Neural cell (in vitro differentiated cells): ENCODE results near the gene POU2F3. TPM values are rescaled to one million over a fixed set of nuclear protein-coding genes. Genes with fewer than 3 reads are reported as not detected.

ENCODE experiments used
- H2AFZ ChIP-seq: fragments of 200-600, 300-800 bp; sonication (generic), shearing (Covaris generic); 2 replicates; pipeline ENCODE4 v1.6.0; 2014; ENCODE audit warnings: low read depth, mild to moderate bottlenecking, antibody characterized with exemption, low read length, moderate library complexity
- H3F3A ChIP-seq: fragments of 200-600 bp; shearing (Covaris generic); 2 replicates; pipeline ENCODE4 v1.6.1; 2016; ENCODE audit warnings: mild to moderate bottlenecking, moderate library complexity, mixed read lengths, antibody characterized with exemption, low read length; ENCODE audit not compliant: insufficient read depth, poor library complexity, severe bottlenecking
- H3K27ac ChIP-seq: fragments of 200-600, 300-800 bp; sonication (generic), shearing (Covaris generic); 2 replicates; pipeline ENCODE4 v1.5.1; 2014; ENCODE audit warnings: mild to moderate bottlenecking, low read length, moderate library complexity
- H3K27me3 ChIP-seq: fragments of 300-800, 200-600 bp; sonication (generic), shearing (Covaris generic); 2 replicates; pipeline ENCODE4 v1.6.0; 2014; ENCODE audit warnings: mild to moderate bottlenecking, low read depth, low read length, moderate library complexity; ENCODE audit not compliant: insufficient read depth
- H3K36me3 ChIP-seq: fragments of 300-800, 200-600 bp; sonication (generic), shearing (Covaris generic); 2 replicates; pipeline ENCODE4 v1.5.1; 2014; ENCODE audit warnings: mild to moderate bottlenecking, antibody characterized with exemption, low read length, moderate library complexity; ENCODE audit not compliant: insufficient read depth
- H3K4me2 ChIP-seq: fragments of 300-800, 200-600 bp; sonication (generic), shearing (Covaris generic); 2 replicates; pipeline ENCODE4 v1.6.0; 2014; ENCODE audit warnings: mild to moderate bottlenecking, low read length
- H3K4me3 ChIP-seq: fragments of 300-800, 200-600 bp; sonication (generic), shearing (Covaris generic); 2 replicates; pipeline ENCODE4 v1.5.1; 2014; ENCODE audit warnings: mild to moderate bottlenecking, low read length, moderate library complexity
- H3K79me2 ChIP-seq: fragments of 200-600 bp; shearing (Covaris generic); replicated peaks from 2 replicates; pipeline ENCODE4 v1.6.0; 2014; ENCODE audit warnings: mild to moderate bottlenecking, low read length, moderate library complexity; ENCODE audit not compliant: insufficient read depth
- H3K9ac ChIP-seq: fragments of 300-800, 200-600 bp; sonication (generic), shearing (Covaris generic); 2 replicates; pipeline ENCODE4 v1.6.1; 2016; ENCODE audit warnings: mild to moderate bottlenecking, low read length, mixed read lengths
- H3K9me2 ChIP-seq: fragments of 200-600 bp; shearing (Covaris generic); 2 replicates; pipeline ENCODE4 v1.6.1; 2016; ENCODE audit warnings: mild to moderate bottlenecking, low read length, mixed read lengths; ENCODE audit not compliant: insufficient read depth
- H3K9me3 ChIP-seq: fragments of 200-600, 300-800 bp; sonication (generic), shearing (Covaris generic); 2 replicates; pipeline ENCODE4 v1.6.1; 2016; ENCODE audit warnings: mild to moderate bottlenecking, mixed run types, low read length, moderate library complexity, mixed read lengths
- H4K20me1 ChIP-seq: fragments of 200-600 bp; shearing (Covaris generic); 2 replicates; pipeline ENCODE4 v1.6.1; 2016; ENCODE audit warnings: mild to moderate bottlenecking, mixed run types; ENCODE audit not compliant: insufficient read depth
- EP300 ChIP-seq: fragments of 450-650 bp; conservative IDR thresholded peaks from 2 replicates; pipeline ENCODE4 v1.6.1; 2014; ENCODE audit warnings: antibody characterized with exemption, mild to moderate bottlenecking, moderate library complexity; ENCODE audit not compliant: poor library complexity, severe bottlenecking
- EZH2 ChIP-seq: fragments of 200-600, 300-800 bp; shearing (Covaris generic), sonication (generic); IDR thresholded peaks from 2 replicates; pipeline ENCODE4 v1.6.1; 2014; ENCODE audit warnings: antibody characterized with exemption, low read length, borderline replicate concordance, mild to moderate bottlenecking; ENCODE audit not compliant: insufficient read depth, poor library complexity, severe bottlenecking
- MXI1 ChIP-seq: fragments of 450-650 bp; conservative IDR thresholded peaks from 2 replicates; pipeline ENCODE4 v1.6.1; 2014; ENCODE audit warnings: antibody characterized with exemption, mild to moderate bottlenecking; ENCODE audit not compliant: poor library complexity, severe bottlenecking
- POLR2AphosphoS5 ChIP-seq: IDR thresholded peaks from 2 replicates; pipeline ENCODE4 v1.6.1; 2012
- RAD21 ChIP-seq: fragments of 450-650 bp; conservative IDR thresholded peaks from 2 replicates; pipeline ENCODE4 v1.6.1; 2014; ENCODE audit warnings: antibody characterized with exemption, mild to moderate bottlenecking, moderate library complexity
- SMC3 ChIP-seq: fragments of 450-650 bp; conservative IDR thresholded peaks from 2 replicates; pipeline ENCODE4 v1.6.1; 2014; ENCODE audit warnings: antibody characterized with exemption, mild to moderate bottlenecking, moderate library complexity; ENCODE audit not compliant: poor library complexity
- TAF1 ChIP-seq: IDR thresholded peaks from 2 replicates; pipeline ENCODE4 v1.6.1; 2012; ENCODE audit warnings: low read depth
- polyA plus RNA-seq: library from polyadenylated mRNA; depleted of rRNA; stranded (reverse); fragments of >200 nt; gene quantifications from 2 replicates; pipeline ENCODE4 v1.2.3, GENCODE V29; 2014
- TF ChIP-seq, protein P1 (sequence below): IDR thresholded peaks from 2 replicates; pipeline ENCODE4 v1.6.1; 2012; ENCODE audit warnings: borderline replicate concordance
- TF ChIP-seq, protein P2 (sequence below): fragments of 450-650 bp; IDR thresholded peaks from 2 replicates; pipeline ENCODE4 v1.5.1; 2014; ENCODE audit warnings: antibody characterized with exemption, mild to moderate bottlenecking, moderate library complexity; ENCODE audit not compliant: poor library complexity, severe bottlenecking

The POU2F3 gene
- polyA plus RNA-seq, 1 donor from 2014 or later = not detected

DNA sequence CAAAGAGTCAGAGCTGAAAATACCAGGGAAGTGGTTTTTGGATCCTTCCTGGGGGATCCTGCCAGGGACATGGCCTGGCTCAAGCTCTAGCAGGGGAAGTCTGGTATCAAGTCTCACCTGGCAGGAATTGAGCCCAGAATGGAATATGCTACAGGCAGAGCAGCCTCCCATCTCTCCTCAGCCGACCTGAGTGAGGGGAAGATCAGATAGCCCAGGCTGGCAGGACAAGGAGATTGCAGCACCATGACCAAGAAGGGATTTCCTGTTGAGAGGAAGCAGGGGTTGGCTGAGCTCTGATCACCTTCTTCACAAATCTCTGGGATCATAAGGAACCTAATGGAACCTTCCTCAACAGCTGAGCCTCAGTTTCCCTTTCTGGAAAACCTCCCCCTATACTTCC, 16.1 kb upstream of the POU2F3 start:
- Histone ChIP-seq H3K9me2 (no peaks in the 10 kb centered on the region), H3K79me2 (no peaks in the 10 kb centered on the region), H3K27ac (no peak overlapping the region), H3K9ac (no peak overlapping the region), H3F3A (no peaks in the 10 kb centered on the region), H2AFZ (no peak overlapping the region), H3K4me2 (no peak overlapping the region), H3K9me3 (no peaks in the 10 kb centered on the region), H3K36me3 (no peaks in the 10 kb centered on the region), H3K27me3 (no peaks in the 10 kb centered on the region), H4K20me1 (no peaks in the 10 kb centered on the region), H3K4me3 (no peak overlapping the region)
- no peak for TF ChIP-seq POLR2AphosphoS5
- TF ChIP-seq, protein P1, sequence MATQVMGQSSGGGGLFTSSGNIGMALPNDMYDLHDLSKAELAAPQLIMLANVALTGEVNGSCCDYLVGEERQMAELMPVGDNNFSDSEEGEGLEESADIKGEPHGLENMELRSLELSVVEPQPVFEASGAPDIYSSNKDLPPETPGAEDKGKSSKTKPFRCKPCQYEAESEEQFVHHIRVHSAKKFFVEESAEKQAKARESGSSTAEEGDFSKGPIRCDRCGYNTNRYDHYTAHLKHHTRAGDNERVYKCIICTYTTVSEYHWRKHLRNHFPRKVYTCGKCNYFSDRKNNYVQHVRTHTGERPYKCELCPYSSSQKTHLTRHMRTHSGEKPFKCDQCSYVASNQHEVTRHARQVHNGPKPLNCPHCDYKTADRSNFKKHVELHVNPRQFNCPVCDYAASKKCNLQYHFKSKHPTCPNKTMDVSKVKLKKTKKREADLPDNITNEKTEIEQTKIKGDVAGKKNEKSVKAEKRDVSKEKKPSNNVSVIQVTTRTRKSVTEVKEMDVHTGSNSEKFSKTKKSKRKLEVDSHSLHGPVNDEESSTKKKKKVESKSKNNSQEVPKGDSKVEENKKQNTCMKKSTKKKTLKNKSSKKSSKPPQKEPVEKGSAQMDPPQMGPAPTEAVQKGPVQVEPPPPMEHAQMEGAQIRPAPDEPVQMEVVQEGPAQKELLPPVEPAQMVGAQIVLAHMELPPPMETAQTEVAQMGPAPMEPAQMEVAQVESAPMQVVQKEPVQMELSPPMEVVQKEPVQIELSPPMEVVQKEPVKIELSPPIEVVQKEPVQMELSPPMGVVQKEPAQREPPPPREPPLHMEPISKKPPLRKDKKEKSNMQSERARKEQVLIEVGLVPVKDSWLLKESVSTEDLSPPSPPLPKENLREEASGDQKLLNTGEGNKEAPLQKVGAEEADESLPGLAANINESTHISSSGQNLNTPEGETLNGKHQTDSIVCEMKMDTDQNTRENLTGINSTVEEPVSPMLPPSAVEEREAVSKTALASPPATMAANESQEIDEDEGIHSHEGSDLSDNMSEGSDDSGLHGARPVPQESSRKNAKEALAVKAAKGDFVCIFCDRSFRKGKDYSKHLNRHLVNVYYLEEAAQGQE = no peak
- TF ChIP-seq TAF1 = no peak
- TF ChIP-seq, protein P2, sequence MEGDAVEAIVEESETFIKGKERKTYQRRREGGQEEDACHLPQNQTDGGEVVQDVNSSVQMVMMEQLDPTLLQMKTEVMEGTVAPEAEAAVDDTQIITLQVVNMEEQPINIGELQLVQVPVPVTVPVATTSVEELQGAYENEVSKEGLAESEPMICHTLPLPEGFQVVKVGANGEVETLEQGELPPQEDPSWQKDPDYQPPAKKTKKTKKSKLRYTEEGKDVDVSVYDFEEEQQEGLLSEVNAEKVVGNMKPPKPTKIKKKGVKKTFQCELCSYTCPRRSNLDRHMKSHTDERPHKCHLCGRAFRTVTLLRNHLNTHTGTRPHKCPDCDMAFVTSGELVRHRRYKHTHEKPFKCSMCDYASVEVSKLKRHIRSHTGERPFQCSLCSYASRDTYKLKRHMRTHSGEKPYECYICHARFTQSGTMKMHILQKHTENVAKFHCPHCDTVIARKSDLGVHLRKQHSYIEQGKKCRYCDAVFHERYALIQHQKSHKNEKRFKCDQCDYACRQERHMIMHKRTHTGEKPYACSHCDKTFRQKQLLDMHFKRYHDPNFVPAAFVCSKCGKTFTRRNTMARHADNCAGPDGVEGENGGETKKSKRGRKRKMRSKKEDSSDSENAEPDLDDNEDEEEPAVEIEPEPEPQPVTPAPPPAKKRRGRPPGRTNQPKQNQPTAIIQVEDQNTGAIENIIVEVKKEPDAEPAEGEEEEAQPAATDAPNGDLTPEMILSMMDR = no peak
- no peak for TF ChIP-seq SMC3
- no peak for TF ChIP-seq MXI1
- no peak for TF ChIP-seq RAD21
- TF ChIP-seq EZH2 = no peak
- no peak for TF ChIP-seq EP300

DNA sequence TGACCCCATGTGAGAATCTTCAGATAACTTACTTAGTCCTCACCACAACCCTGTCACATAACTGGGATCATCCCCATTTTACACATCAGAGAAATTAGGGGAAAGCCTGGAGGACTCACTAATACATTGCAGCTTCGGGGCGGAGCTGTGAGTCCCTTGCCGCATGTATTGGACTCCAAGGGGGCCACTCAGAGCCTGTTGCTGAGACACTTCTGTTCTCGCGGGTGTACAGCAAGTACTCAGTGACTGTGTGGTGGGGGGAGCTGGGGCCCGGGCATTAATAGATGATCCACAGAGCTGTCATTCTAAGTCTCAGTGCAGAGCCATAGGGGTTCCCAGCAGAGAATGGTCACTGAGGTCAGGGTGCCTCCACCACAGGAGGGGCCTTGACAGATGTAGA, 15.6 kb upstream of the POU2F3 start:
- Histone ChIP-seq H3K79me2 (no peaks in the 10 kb centered on the region), H3K9me3 (no peaks in the 10 kb centered on the region), H3F3A (no peaks in the 10 kb centered on the region), H3K9ac (no peak overlapping the region), H3K9me2 (no peaks in the 10 kb centered on the region), H3K27me3 (no peaks in the 10 kb centered on the region), H3K36me3 (no peaks in the 10 kb centered on the region), H2AFZ (no peak overlapping the region), H3K27ac (no peak overlapping the region), H3K4me2 (no peak overlapping the region), H4K20me1 (no peaks in the 10 kb centered on the region), H3K4me3 (no peak overlapping the region)
- TF ChIP-seq EP300 (no peak), MXI1 (no peak)
